ENCODE results near the gene ATP6V0A4. TPM values are rescaled to one million over a fixed set of nuclear protein-coding genes. Genes with fewer than 3 reads are reported as not detected.

Gene ATP6V0A4
- total and polyA plus RNA-seq, 2 experiments from 2014 or later: not detected

DNA sequence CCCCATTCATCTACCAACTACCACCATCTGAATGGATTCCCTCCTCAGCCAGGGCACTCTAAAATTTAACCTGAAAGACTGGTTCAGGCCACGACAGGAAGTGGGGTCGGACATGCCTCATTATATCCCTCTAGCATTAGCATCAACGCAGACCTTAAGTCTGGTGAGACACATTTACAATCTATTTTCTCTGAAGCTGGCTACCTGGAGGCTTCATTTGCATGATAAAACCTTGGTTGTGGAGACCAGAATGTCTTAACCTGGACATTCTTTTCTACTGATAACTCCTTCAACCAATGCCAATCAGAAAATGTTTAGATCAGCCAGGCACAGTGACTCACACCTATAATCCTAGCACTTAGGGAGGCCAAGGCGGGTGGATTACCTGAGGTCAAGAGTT lies 139.1 kb downstream of the ATP6V0A4 start:
- no peak overlapping the region for H3K27ac ChIP-seq
- no peak for TF ChIP-seq CTCF (IDR thresholded peaks at IDR 0.05; ENCODE audit: low read depth, low read length)
- H3K9me3 ChIP-seq (ENCODE audit: low read depth): no peaks in the 10 kb centered on the region
- H3K4me1 ChIP-seq (ENCODE audit: low read depth): peaks cover 36% of the 10 kb centered on the region
- no peak overlapping the region for H3K4me3 ChIP-seq
- DNase-seq (ENCODE audit: low read depth in 1 of 2, low spot score in 1 of 2): no peak
- no peaks in the 10 kb centered on the region for H3K27me3 ChIP-seq
- H3K36me3 ChIP-seq: no peaks in the 10 kb centered on the region

DNA sequence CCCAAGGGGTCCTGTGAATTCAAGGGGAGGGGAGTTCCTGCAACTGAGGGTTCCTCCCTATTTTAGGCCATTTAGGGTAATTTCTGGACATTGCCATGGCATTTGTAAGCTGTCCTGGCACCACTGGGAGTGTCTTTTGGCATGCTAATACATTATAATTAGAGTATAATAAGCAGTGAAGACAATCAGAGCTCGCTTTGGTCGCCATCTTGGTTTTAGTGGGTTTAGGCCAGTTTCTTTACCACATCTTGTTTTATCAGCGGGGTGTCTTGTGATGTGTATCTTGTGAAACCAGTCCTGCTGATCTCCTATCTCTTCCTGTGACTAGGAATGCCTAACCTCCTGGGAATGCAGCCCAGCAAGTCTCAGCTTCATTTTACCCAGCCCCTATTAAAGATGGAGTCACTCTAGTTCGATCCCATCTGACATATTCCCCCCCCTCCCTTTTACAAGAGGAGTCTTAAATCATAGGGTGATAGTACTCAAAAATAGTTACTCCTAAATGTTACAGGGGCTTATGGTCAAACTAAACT lies 140.1 kb downstream of the ATP6V0A4 start:
- no peak for TF ChIP-seq CTCF (IDR thresholded peaks at IDR 0.05; ENCODE audit: low read depth, low read length)
- Histone ChIP-seq H3K27me3 (no peaks in the 10 kb centered on the region), H3K36me3 (no peaks in the 10 kb centered on the region), H3K4me1 (ENCODE audit: low read depth) (peaks cover 26% of the 10 kb centered on the region), H3K9me3 (ENCODE audit: low read depth) (no peaks in the 10 kb centered on the region), H3K27ac (no peak overlapping the region), H3K4me3 (no peak overlapping the region)
- no peak for DNase-seq (ENCODE audit: low read depth in 1 of 2, low spot score in 1 of 2)

- H3K4me3 ChIP-seq: no peak overlapping the region
- no peaks in the 10 kb centered on the region for H3K9me3 ChIP-seq (ENCODE audit: low read depth)
- no peaks in the 10 kb centered on the region for H3K36me3 ChIP-seq
- no peak for TF ChIP-seq CTCF (IDR thresholded peaks at IDR 0.05; ENCODE audit: low read depth, low read length)
- no peak overlapping the region for H3K27ac ChIP-seq
- H3K4me1 ChIP-seq (ENCODE audit: low read depth): peaks cover 16% of the 10 kb centered on the region
- H3K27me3 ChIP-seq: no peaks in the 10 kb centered on the region
- no peak for DNase-seq (ENCODE audit: low read depth in 1 of 2, low spot score in 1 of 2)
Observed at GRCh38 chr7:138656952-138657351, 141.0 kb downstream of the ATP6V0A4 start.

Other genes starting within 250 kb of the ATP6V0A4 start
- 1.6 and 2.3 TPM in 2 replicates for gene SVOPL, start 96.8 kb downstream of the ATP6V0A4 start, total RNA-seq
- gene SVOPL, start 96.8 kb downstream of the ATP6V0A4 start, polyA plus RNA-seq: 4.5 and 10.3 TPM in 2 replicates
- gene TMEM213, start 202 bp downstream of the ATP6V0A4 start, total RNA-seq: not detected in 2 replicates
- not detected in 2 replicates for gene TMEM213, start 202 bp downstream of the ATP6V0A4 start, polyA plus RNA-seq
- 8.8 and 13.6 TPM in 2 replicates for gene KIAA1549, start 183.2 kb upstream of the ATP6V0A4 start, total RNA-seq
- gene KIAA1549, start 183.2 kb upstream of the ATP6V0A4 start, polyA plus RNA-seq: 7.5 and 8.8 TPM in 2 replicates
- 10.4 and 23.5 TPM in 2 replicates for gene ZC3HAV1L, start 237.8 kb upstream of the ATP6V0A4 start, total RNA-seq
- 5.7 and 6.0 TPM in 2 replicates for gene ZC3HAV1L, start 237.8 kb upstream of the ATP6V0A4 start, polyA plus RNA-seq